M059J (cell line): ENCODE data around the gene ESPN. TPM values are rescaled to one million over a fixed set of nuclear protein-coding genes. Genes with fewer than 3 reads are reported as not detected.

Experiments used
- DNase-seq: peaks from one replicate; pipeline ENCODE4 v3.0.0-alpha.2; 2012; ENCODE audit warnings: low read depth
- total RNA-seq: library from RNA; depleted of rRNA; stranded (reverse); fragments of >200 nt; shearing (Covaris generic); gene quantifications from 2 replicates; pipeline ENCODE4 v1.2.3, GENCODE V29; 2014

ESPN gene
- total RNA-seq, 1 experiment from 2014 or later = 0.02 TPM

GRCh38 chr1:6497215-6497866 is 72.8 kb downstream of the ESPN start:
- DNase-seq = peak; percentile 65

- DNase-seq = no peak
Measured at GRCh38 chr1:6497867-6498575, 73.4 kb downstream of the ESPN start.

- DNase-seq = no peak
Measured at GRCh38 chr1:6498576-6499111, 74.1 kb downstream of the ESPN start.

- no peak for DNase-seq
Measured at GRCh38 chr1:6499296-6499695, 74.7 kb downstream of the ESPN start.

GRCh38 chr1:6500544-6501278 is 76.1 kb downstream of the ESPN start:
- DNase-seq = no peak

- DNase-seq = no peak
Measured at GRCh38 chr1:6501279-6501813, 76.8 kb downstream of the ESPN start.

GRCh38 chr1:6502000-6502891 is 77.7 kb downstream of the ESPN start:
- no peak for DNase-seq

GRCh38 chr1:6503884-6504602 is 79.5 kb downstream of the ESPN start:
- no peak for DNase-seq

GRCh38 chr1:6504887-6505286 is 80.3 kb downstream of the ESPN start:
- no peak for DNase-seq

GRCh38 chr1:6505367-6506209 is 81.0 kb downstream of the ESPN start:
- DNase-seq = no peak

GRCh38 chr1:6506210-6507036 is 81.8 kb downstream of the ESPN start:
- DNase-seq = no peak

GRCh38 chr1:6507037-6507428 is 82.5 kb downstream of the ESPN start:
- no peak for DNase-seq

- no peak for DNase-seq
Measured at GRCh38 chr1:6507461-6507911, 82.9 kb downstream of the ESPN start.

- no peak for DNase-seq
Measured at GRCh38 chr1:6508154-6508815, 83.7 kb downstream of the ESPN start.

GRCh38 chr1:6508816-6509189 is 84.2 kb downstream of the ESPN start:
- no peak for DNase-seq

- DNase-seq = no peak
Measured at GRCh38 chr1:6509220-6509918, 84.8 kb downstream of the ESPN start.

- DNase-seq = no peak
Measured at GRCh38 chr1:6509919-6510291, 85.3 kb downstream of the ESPN start.

GRCh38 chr1:6510493-6510892 is 85.9 kb downstream of the ESPN start:
- DNase-seq = no peak
